Vagina (tissue), 2 donors: ENCODE measurements around the gene MSI2. TPM values are rescaled to one million over a fixed set of nuclear protein-coding genes. Genes with fewer than 3 reads are reported as not detected.
A peak's percentile ranks its signal among the peaks of the same experiment; 100 is the strongest.

Experiments
- DNase-seq, 2 donors: peaks; one replicate each; pipeline ENCODE4 v3.0.0-alpha.2; 2017; ENCODE audit errors: extremely low spot score in 2 of 2
- H3K27ac ChIP-seq: fragments of 200-600 bp; sonication (generic); one replicate; pipeline ENCODE4 v1.5.1; 2019
- H3K27me3 ChIP-seq: fragments of 200-600 bp; sonication (generic); one replicate; pipeline ENCODE4 v1.5.1; 2019
- H3K36me3 ChIP-seq, 2 donors: fragments of 200-600 bp; sonication (generic); one replicate each; pipeline ENCODE4 v1.5.1; 2017 to 2019
- H3K4me1 ChIP-seq: fragments of 200-600 bp; sonication (generic); one replicate; pipeline ENCODE4 v1.5.1; 2019
- H3K4me3 ChIP-seq, 2 donors: fragments of 200-600 bp; sonication (generic); 1 replicate in 1 of 2; 2 replicates in 1 of 2; pipeline ENCODE4 v1.5.1; 2016 to 2019
- H3K9me3 ChIP-seq: fragments of 200-600 bp; sonication (generic); one replicate; pipeline ENCODE4 v1.5.1; 2019
- POLR2A ChIP-seq, 2 donors: fragments of 450-650 bp; IDR thresholded peaks; one replicate each; pipeline ENCODE4 v1.6.1; 2017; ENCODE audit warnings: antibody characterized with exemption in 2 of 2, mild to moderate bottlenecking in 2 of 2, moderate library complexity in 2 of 2
- POLR2AphosphoS5 ChIP-seq, 2 donors: sonication (generic); formaldehyde crosslinking; IDR thresholded peaks; one replicate each; pipeline ENCODE4 v1.9.0; 2017; ENCODE audit warnings: antibody characterized with exemption in 2 of 2, mild to moderate bottlenecking in 2 of 2, low read depth in 1 of 2; ENCODE audit not compliant: insufficient read depth in 1 of 2
- intact Hi-C: fragments of 100-400 bp; cut with DNase I; formaldehyde crosslinking; loops from one replicate; pipeline ENCODE4 v1.15.1; 2023
- total RNA-seq: library from RNA; depleted of rRNA; stranded (reverse); fragments of >200 nt; gene quantifications from one replicate; pipeline ENCODE4 v1.2.3, GENCODE V29; 2016
- TF ChIP-seq, protein P1 (sequence below), 3 experiments: fragments of 450-650 bp in 2 of 3; fragments of 200-600 bp in 1 of 3; sonication (generic) in 1 of 3; IDR thresholded peaks; one replicate each; pipeline ENCODE4 v1.5.1; 2017 to 2019; ENCODE audit warnings: antibody characterized with exemption in 3 of 3, mild to moderate bottlenecking in 2 of 3, moderate library complexity in 2 of 3

Gene MSI2
- total RNA-seq, 1 donor from 2014 or later, result 27.3 TPM

GRCh38 chr17:57582881-57583756 is 326.8 kb downstream of the MSI2 start:
- Histone ChIP-seq H3K27ac (no peak overlapping the region), H3K27me3 (no peaks in the 10 kb centered on the region), H3K4me1 (peaks cover 7% of the 10 kb centered on the region), H3K4me3 (no peak overlapping the region), H3K36me3 (no peaks in the 10 kb centered on the region), H3K9me3 (no peaks in the 10 kb centered on the region)
- intact Hi-C loops, result no loop called here
- TF ChIP-seq POLR2A (IDR thresholded peaks at IDR 0.05), result no peak
- TF ChIP-seq, protein P1, sequence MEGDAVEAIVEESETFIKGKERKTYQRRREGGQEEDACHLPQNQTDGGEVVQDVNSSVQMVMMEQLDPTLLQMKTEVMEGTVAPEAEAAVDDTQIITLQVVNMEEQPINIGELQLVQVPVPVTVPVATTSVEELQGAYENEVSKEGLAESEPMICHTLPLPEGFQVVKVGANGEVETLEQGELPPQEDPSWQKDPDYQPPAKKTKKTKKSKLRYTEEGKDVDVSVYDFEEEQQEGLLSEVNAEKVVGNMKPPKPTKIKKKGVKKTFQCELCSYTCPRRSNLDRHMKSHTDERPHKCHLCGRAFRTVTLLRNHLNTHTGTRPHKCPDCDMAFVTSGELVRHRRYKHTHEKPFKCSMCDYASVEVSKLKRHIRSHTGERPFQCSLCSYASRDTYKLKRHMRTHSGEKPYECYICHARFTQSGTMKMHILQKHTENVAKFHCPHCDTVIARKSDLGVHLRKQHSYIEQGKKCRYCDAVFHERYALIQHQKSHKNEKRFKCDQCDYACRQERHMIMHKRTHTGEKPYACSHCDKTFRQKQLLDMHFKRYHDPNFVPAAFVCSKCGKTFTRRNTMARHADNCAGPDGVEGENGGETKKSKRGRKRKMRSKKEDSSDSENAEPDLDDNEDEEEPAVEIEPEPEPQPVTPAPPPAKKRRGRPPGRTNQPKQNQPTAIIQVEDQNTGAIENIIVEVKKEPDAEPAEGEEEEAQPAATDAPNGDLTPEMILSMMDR (IDR thresholded peaks at IDR 0.05), result no peak
- peak in 1 of 2 donors; percentile 19 for TF ChIP-seq POLR2AphosphoS5 (IDR thresholded peaks at IDR 0.05; ENCODE audit: insufficient read depth in 1 of 2, low read depth in 1 of 2)
- no peak for DNase-seq

- TF ChIP-seq POLR2AphosphoS5 (IDR thresholded peaks at IDR 0.05; ENCODE audit: insufficient read depth in 1 of 2, low read depth in 1 of 2), result peak in 1 of 2 donors; percentile 44
- TF ChIP-seq, protein P1 (IDR thresholded peaks at IDR 0.05), result no peak
- no peaks in the 10 kb centered on the region for H3K4me1 ChIP-seq
Measured at GRCh38 chr17:57584050-57584551, 327.8 kb downstream of the MSI2 start.

DNA sequence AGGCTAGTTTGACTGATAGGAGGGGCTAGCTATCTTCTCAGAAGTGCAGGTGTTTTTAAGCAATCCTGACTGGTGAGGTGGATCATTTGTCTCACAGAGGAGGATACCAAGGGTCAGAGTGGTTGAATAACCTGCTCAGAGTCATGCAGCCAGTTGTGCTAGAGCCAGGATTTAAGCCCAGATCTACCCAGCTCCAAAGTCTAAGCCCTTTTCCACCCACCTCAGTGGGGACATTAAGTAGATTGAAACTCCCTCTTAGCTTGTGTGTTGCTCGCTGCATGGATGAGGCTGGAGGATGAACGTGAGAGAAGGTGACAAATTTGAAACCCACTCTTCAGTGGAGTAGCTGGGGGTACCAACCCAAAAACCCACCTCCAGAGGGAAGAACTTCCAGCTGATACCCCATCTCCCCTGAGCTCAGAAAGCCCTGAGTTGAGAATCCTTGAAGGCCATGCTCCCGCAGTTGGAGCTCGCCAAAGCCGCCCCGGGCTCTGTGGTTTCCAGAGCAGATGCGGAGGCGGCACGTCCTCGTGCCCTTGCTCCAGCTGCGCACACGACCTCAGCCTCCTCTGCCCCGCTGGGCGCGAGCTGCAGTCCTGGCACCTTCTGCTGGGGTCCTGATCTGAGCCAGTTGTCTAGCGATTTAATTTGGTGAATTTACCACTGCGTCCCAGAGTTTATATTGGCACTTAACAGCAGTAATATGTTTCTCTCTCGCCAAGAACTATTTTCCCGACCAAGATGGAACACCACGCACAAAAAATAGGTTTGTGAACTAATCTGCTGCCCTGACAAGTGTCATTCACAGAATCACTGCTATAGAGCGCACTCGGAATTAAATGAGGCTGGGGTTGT is 329.2 kb downstream of the MSI2 start:
- Histone ChIP-seq H3K4me1 (no peaks in the 10 kb centered on the region), H3K27ac (no peak overlapping the region), H3K9me3 (no peaks in the 10 kb centered on the region), H3K27me3 (no peaks in the 10 kb centered on the region), H3K36me3 (no peaks in the 10 kb centered on the region), H3K4me3 (no peak overlapping the region)
- intact Hi-C loops, result no loop called here
- no peak for DNase-seq
- TF ChIP-seq, protein P1 (IDR thresholded peaks at IDR 0.05), result no peak
- TF ChIP-seq POLR2AphosphoS5 (IDR thresholded peaks at IDR 0.05; ENCODE audit: insufficient read depth in 1 of 2, low read depth in 1 of 2), result no peak
- TF ChIP-seq POLR2A (IDR thresholded peaks at IDR 0.05), result no peak

More at GRCh38 chr17:57584050-57584551, 327.8 kb downstream of the MSI2 start:
- intact Hi-C loops, result no loop called here
- H3K36me3 ChIP-seq, result no peaks in the 10 kb centered on the region
- no peaks in the 10 kb centered on the region for H3K27me3 ChIP-seq
- no peak overlapping the region for H3K27ac ChIP-seq
- H3K9me3 ChIP-seq, result no peaks in the 10 kb centered on the region
- no peak for DNase-seq
- no peak overlapping the region for H3K4me3 ChIP-seq

DNA sequence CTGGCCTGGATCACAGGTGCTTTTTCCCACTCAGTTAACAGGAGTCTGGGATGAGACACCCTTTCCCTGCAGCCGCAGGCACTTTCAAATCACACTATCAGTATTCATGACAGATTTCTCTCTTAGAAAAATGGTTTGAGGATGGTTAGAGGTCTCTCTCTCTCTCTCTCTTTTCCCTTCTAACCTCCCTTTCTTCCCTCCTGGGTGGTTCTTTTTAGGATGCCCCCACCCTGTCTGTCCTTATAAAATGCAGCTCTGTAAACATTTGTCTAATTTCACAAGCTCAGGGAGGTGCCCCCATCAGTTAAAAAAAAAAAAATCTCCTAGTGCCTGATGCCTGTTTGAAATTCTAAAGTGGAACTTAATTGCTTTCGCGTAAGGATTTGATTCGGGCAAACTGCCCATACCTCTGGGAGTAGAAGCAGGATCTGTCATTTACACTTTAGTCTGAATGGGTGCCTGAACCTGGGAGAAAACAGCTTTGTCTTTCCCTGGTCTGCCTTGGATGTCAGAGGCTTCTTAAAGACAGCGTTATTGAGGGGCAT is 329.9 kb downstream of the MSI2 start:
- intact Hi-C loops, result no loop called here

More for the DNA sequence above, 329.9 kb downstream of the MSI2 start:
- DNase-seq, result no peak
- no peaks in the 10 kb centered on the region for H3K9me3 ChIP-seq
- TF ChIP-seq POLR2AphosphoS5 (IDR thresholded peaks at IDR 0.05; ENCODE audit: insufficient read depth in 1 of 2, low read depth in 1 of 2) (no peak), POLR2A (IDR thresholded peaks at IDR 0.05) (no peak)
- TF ChIP-seq, protein P1 (IDR thresholded peaks at IDR 0.05), result no peak
- no peaks in the 10 kb centered on the region for H3K4me1 ChIP-seq
- H3K27ac ChIP-seq, result no peak overlapping the region
- no peak overlapping the region for H3K4me3 ChIP-seq
- H3K27me3 ChIP-seq, result no peaks in the 10 kb centered on the region
- no peaks in the 10 kb centered on the region for H3K36me3 ChIP-seq
